ENCODE measurements around the gene NEMP1.

NEMP1 gene

DNA sequence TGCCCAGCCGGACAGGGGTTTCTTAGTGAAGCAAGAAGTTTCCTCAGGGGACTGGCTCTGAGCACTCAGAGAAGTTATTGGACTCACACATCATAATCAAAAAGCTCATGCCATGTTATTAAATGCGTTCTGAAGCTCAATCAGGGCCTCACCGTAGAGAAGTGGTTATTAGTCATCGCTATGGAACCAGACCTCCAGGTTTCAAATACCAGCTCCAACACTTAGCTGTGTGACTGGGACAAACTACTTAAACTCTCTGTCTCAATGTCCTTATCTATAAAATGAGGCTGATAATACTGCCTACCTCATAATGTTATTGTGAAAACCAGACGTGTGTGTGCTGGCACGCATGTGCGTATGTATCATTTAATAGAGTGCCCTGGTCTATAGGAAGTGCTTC, 25.3 kb upstream of the NEMP1 start:
- H3K9ac ChIP-seq (ENCODE audit: low read depth, low read length), result no peak overlapping the region

DNA sequence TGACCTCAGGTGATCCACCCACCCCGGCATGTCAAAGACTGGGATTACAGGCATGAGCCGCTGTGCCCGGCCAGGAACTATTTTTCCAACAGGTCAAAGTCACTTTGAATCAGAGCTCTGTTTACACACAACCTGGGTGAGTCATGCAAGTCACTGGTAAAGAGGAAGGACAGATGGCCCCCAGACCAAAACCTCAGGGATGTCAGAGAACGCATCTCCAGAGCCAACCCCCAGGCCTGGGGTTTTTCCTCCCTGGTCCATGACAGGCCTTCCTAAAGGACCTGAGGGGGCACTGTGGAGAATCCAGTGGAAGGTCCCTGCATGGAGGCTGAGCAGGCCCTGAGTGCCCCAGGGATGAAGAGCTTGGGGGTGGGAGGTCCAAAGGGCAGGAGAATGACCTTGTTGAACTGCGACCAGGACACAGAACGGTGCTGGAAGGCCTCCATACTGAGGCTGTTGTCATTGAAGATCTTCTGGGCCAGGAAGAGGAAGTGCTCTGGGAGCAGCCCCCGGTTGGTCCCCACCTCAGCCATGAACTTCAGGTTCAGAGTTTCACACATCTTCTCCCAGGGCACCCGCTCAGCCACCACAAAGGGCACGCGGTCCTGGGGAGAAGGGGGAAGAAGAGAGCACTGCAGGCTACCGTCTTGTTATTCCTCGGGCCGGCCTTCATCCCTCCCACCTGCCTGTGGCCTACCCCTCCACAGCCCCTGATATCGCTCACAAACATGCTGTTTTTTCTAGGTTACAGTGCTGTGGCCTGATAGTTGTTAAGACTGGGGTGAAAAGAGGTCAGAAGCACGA, 23.5 kb upstream of the NEMP1 start:
- H3K79me2 ChIP-seq (ENCODE audit: insufficient read depth, low read length), result no peaks in the 10 kb centered on the region
- H3K4me2 ChIP-seq (ENCODE audit: insufficient read depth, low read length), result no peak overlapping the region
- H4K20me1 ChIP-seq (ENCODE audit: insufficient read depth, low read length), result no peaks in the 10 kb centered on the region
- H3K27me3 ChIP-seq (ENCODE audit: insufficient read depth, low read length, poor library complexity), result no peaks in the 10 kb centered on the region
- no peak overlapping the region for H3K4me3 ChIP-seq (ENCODE audit: low read depth in 1 of 2, low read length in 2 of 2)
- no peak overlapping the region for H3K27ac ChIP-seq (ENCODE audit: low read length)
- H2AFZ ChIP-seq (ENCODE audit: low read depth, low read length), result no peak overlapping the region
- TF ChIP-seq EZH2 (IDR thresholded peaks at IDR 0.05; ENCODE audit: borderline replicate concordance, low read depth, low read length, severe bottlenecking), result no peak
- TF ChIP-seq, protein P1, sequence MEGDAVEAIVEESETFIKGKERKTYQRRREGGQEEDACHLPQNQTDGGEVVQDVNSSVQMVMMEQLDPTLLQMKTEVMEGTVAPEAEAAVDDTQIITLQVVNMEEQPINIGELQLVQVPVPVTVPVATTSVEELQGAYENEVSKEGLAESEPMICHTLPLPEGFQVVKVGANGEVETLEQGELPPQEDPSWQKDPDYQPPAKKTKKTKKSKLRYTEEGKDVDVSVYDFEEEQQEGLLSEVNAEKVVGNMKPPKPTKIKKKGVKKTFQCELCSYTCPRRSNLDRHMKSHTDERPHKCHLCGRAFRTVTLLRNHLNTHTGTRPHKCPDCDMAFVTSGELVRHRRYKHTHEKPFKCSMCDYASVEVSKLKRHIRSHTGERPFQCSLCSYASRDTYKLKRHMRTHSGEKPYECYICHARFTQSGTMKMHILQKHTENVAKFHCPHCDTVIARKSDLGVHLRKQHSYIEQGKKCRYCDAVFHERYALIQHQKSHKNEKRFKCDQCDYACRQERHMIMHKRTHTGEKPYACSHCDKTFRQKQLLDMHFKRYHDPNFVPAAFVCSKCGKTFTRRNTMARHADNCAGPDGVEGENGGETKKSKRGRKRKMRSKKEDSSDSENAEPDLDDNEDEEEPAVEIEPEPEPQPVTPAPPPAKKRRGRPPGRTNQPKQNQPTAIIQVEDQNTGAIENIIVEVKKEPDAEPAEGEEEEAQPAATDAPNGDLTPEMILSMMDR (IDR thresholded peaks at IDR 0.05; ENCODE audit: borderline replicate concordance, extremely low read depth, low read length, poor library complexity, severe bottlenecking), result no peak
- no peak overlapping the region for H3K9ac ChIP-seq (ENCODE audit: low read depth, low read length)
- H3K36me3 ChIP-seq (ENCODE audit: insufficient read depth, low read length), result peaks cover 59% of the 10 kb centered on the region
- H3K4me1 ChIP-seq (ENCODE audit: insufficient read depth, low read length), result no peaks in the 10 kb centered on the region
- H3K9me3 ChIP-seq (ENCODE audit: insufficient read depth, low read length, severe bottlenecking), result no peaks in the 10 kb centered on the region
- ATAC-seq (ENCODE audit: insufficient read depth, low read depth) (peak; percentile 23; the same call in 1 of the 3 replicates), DNase-seq (no peak)

More for the DNA sequence above, 25.3 kb upstream of the NEMP1 start:
- no peak for TF ChIP-seq EZH2 (IDR thresholded peaks at IDR 0.05; ENCODE audit: borderline replicate concordance, low read depth, low read length, severe bottlenecking)
- TF ChIP-seq, protein P1 (IDR thresholded peaks at IDR 0.05; ENCODE audit: borderline replicate concordance, extremely low read depth, low read length, poor library complexity, severe bottlenecking), result no peak
- H3K9me3 ChIP-seq (ENCODE audit: insufficient read depth, low read length, severe bottlenecking), result no peaks in the 10 kb centered on the region
- peaks cover 51% of the 10 kb centered on the region for H3K36me3 ChIP-seq (ENCODE audit: insufficient read depth, low read length)
- no peak for ATAC-seq (ENCODE audit: insufficient read depth, low read depth)
- no peak overlapping the region for H2AFZ ChIP-seq (ENCODE audit: low read depth, low read length)
- no peaks in the 10 kb centered on the region for H3K27me3 ChIP-seq (ENCODE audit: insufficient read depth, low read length, poor library complexity)
- H3K4me1 ChIP-seq (ENCODE audit: insufficient read depth, low read length), result no peaks in the 10 kb centered on the region
- DNase-seq, result no peak
- no peak overlapping the region for H3K4me3 ChIP-seq (ENCODE audit: low read depth in 1 of 2, low read length in 2 of 2)
- H4K20me1 ChIP-seq (ENCODE audit: insufficient read depth, low read length), result peaks cover 4% of the 10 kb centered on the region; the same call in 1 of the 2 replicates
- no peaks in the 10 kb centered on the region for H3K79me2 ChIP-seq (ENCODE audit: insufficient read depth, low read length)
- no peak overlapping the region for H3K27ac ChIP-seq (ENCODE audit: low read length)
- H3K4me2 ChIP-seq (ENCODE audit: insufficient read depth, low read length), result no peak overlapping the region

DNA sequence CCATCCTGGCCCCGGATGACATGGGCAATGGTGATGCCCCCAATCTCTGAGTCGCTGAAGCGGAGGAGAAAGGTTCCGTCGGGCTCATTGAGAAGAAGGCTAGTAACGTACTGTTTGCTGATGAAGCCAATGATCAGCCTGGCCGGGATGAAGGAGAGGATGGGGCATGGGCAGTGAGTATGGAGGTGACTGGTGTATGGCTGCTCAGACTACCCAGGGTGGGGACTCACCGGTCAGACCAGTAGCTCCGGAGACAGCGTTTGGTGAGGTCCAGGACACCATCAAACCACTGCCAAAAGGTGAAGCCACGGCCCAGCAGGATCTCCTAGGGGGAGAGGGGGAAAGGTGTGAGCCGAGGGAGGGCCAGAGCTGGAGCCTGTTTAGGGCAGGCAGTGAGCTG, 21.2 kb upstream of the NEMP1 start:
- Histone ChIP-seq H3K4me1 (ENCODE audit: insufficient read depth, low read length) (no peaks in the 10 kb centered on the region), H3K79me2 (ENCODE audit: insufficient read depth, low read length) (no peaks in the 10 kb centered on the region), H3K9ac (ENCODE audit: low read depth, low read length) (no peak overlapping the region), H3K36me3 (ENCODE audit: insufficient read depth, low read length) (peaks cover 59% of the 10 kb centered on the region), H3K4me2 (ENCODE audit: insufficient read depth, low read length) (no peak overlapping the region), H2AFZ (ENCODE audit: low read depth, low read length) (no peak overlapping the region), H3K27me3 (ENCODE audit: insufficient read depth, low read length, poor library complexity) (no peaks in the 10 kb centered on the region), H3K27ac (ENCODE audit: low read length) (no peak overlapping the region), H4K20me1 (ENCODE audit: insufficient read depth, low read length) (no peaks in the 10 kb centered on the region), H3K4me3 (ENCODE audit: low read depth in 1 of 2, low read length in 2 of 2) (no peak overlapping the region), H3K9me3 (ENCODE audit: insufficient read depth, low read length, severe bottlenecking) (no peaks in the 10 kb centered on the region)
- DNase-seq (no peak), ATAC-seq (ENCODE audit: insufficient read depth, low read depth) (no peak)
- TF ChIP-seq, protein P1 (IDR thresholded peaks at IDR 0.05; ENCODE audit: borderline replicate concordance, extremely low read depth, low read length, poor library complexity, severe bottlenecking), result no peak
- no peak for TF ChIP-seq EZH2 (IDR thresholded peaks at IDR 0.05; ENCODE audit: borderline replicate concordance, low read depth, low read length, severe bottlenecking)

Measured in DND-41 (cell line).